Esophagus muscularis mucosa (tissue), 4 donors: Measurements from ENCODE around the gene SYTL2. TPM values are rescaled to one million over a fixed set of nuclear protein-coding genes. Genes with fewer than 3 reads are reported as not detected.
A peak's percentile ranks its signal among the peaks of the same experiment; 100 is the strongest.

ENCODE experiments used
- DNase-seq: peaks from one replicate; pipeline ENCODE4 v3.0.0-alpha.2; 2017; ENCODE audit errors: extremely low spot score
- H3K27ac ChIP-seq, 4 donors: fragments of 200-600 bp; sonication (generic); replicated peaks in 1 of 4; 1 replicate in 3 of 4; 2 replicates in 1 of 4; pipeline ENCODE4 v1.5.1; 2016 to 2019; ENCODE audit warnings: mild to moderate bottlenecking in 1 of 4
- H3K27me3 ChIP-seq, 4 donors: fragments of 200-600 bp; sonication (generic); one replicate each; pipeline versions ENCODE4 v1.5.1 to v1.6.0; 2016 to 2019
- H3K36me3 ChIP-seq, 4 donors: fragments of 200-600 bp; sonication (generic); one replicate each; pipeline ENCODE4 v1.5.1; 2016 to 2019
- H3K4me1 ChIP-seq, 4 donors: fragments of 200-600 bp; sonication (generic); one replicate each; pipeline ENCODE4 v1.5.1; 2016 to 2019
- H3K4me3 ChIP-seq, 4 donors: fragments of 200-600 bp; sonication (generic); 1 replicate in 2 of 4; 2 replicates in 2 of 4; pipeline ENCODE4 v1.5.1; 2016 to 2019; ENCODE audit warnings: mild to moderate bottlenecking in 4 of 4, moderate library complexity in 1 of 4
- H3K9me3 ChIP-seq, 4 donors: fragments of 200-600 bp; sonication (generic); 1 replicate in 3 of 4; 2 replicates in 1 of 4; pipeline ENCODE4 v1.5.1; 2016 to 2019
- CTCF ChIP-seq, 3 experiments: fragments of 200-600 bp in 2 of 3; fragments of 450-650 bp in 1 of 3; sonication (generic) in 2 of 3; IDR thresholded peaks; one replicate each; pipeline ENCODE4 v1.5.1; 2017 to 2019; ENCODE audit warnings: antibody characterized with exemption in 3 of 3, mild to moderate bottlenecking in 2 of 3, moderate library complexity in 1 of 3
- EP300 ChIP-seq: sonication (generic); formaldehyde crosslinking; IDR thresholded peaks from one replicate; pipeline ENCODE4 v1.6.1; 2017; ENCODE audit warnings: antibody characterized with exemption
- POLR2A ChIP-seq: fragments of 450-650 bp; IDR thresholded peaks from one replicate; pipeline ENCODE4 v1.6.1; 2017; ENCODE audit warnings: antibody characterized with exemption, moderate library complexity, mild to moderate bottlenecking, low read depth
- POLR2AphosphoS5 ChIP-seq, 2 donors: sonication (generic); formaldehyde crosslinking; IDR thresholded peaks; one replicate each; pipeline ENCODE4 v1.6.1; 2017; ENCODE audit warnings: antibody characterized with exemption in 2 of 2
- WGBS: methylation state at CpG from one replicate; pipeline ENCODE4 v1.1.5; 2018; 5-methylcytosine and 5-hydroxymethylcytosine counted together
- intact Hi-C: fragments of 100-400 bp; cut with DNase I; formaldehyde crosslinking; loops from one replicate; pipeline ENCODE4 v1.15.1; 2023
- total RNA-seq, 4 donors: library from RNA; depleted of rRNA; stranded (reverse); fragments of >200 nt; gene quantifications; one replicate each; pipeline versions ENCODE4 v1.1.0 to v1.2.1, GENCODE V29; 2016

SYTL2 gene
- total RNA-seq, 4 donors from 2014 or later: 7.1 to 10.4 (median 8.8) TPM

GRCh38 chr11:85718991-85719807, 91.7 kb downstream of the SYTL2 start:
- intact Hi-C loops: no loop called here
- H3K4me3 ChIP-seq: peak overlapping the region; percentile 8 to 30 (median 22)
- no peak for TF ChIP-seq EP300
- no peak for TF ChIP-seq POLR2A
- peak; percentile 10 to 50 for TF ChIP-seq POLR2AphosphoS5 (IDR thresholded peaks at IDR 0.05)
- H3K4me1 ChIP-seq: peaks cover 0 to 10% (median 0%) of the 10 kb centered on the region in 4 donors
- 42% methylated on average over 10 of the region's 10 CpGs for WGBS
- no peak for DNase-seq
- no peaks in the 10 kb centered on the region for H3K36me3 ChIP-seq
- H3K27me3 ChIP-seq: no peaks in the 10 kb centered on the region
- H3K27ac ChIP-seq: peak overlapping the region in 2 of 4 donors; percentile 8 to 41
- no peaks in the 10 kb centered on the region for H3K9me3 ChIP-seq

- Histone ChIP-seq H3K36me3 (no peaks in the 10 kb centered on the region), H3K27me3 (no peaks in the 10 kb centered on the region), H3K27ac (peak overlapping the region in 3 of 4 donors; percentile 8 to 41 (median 10)), H3K4me1 (peaks cover 0 to 10% (median 0%) of the 10 kb centered on the region in 4 donors), H3K4me3 (peak overlapping the region; percentile 8 to 30 (median 22)), H3K9me3 (no peaks in the 10 kb centered on the region)
- TF ChIP-seq EP300 (no peak), POLR2AphosphoS5 (IDR thresholded peaks at IDR 0.05) (no peak), CTCF (IDR thresholded peaks at IDR 0.05) (no peak), POLR2A (no peak)
- intact Hi-C loops: no loop called here
- 71% methylated on average over 7 of the region's 7 CpGs for WGBS
- no peak for DNase-seq
Observed at GRCh38 chr11:85718126-85718943, 92.6 kb downstream of the SYTL2 start.

GRCh38 chr11:85717429-85717828, 93.5 kb downstream of the SYTL2 start:
- no peak overlapping the region for H3K27ac ChIP-seq
- intact Hi-C loops: no loop called here
- no peak overlapping the region for H3K4me3 ChIP-seq
- no peaks in the 10 kb centered on the region for H3K36me3 ChIP-seq
- peaks cover 0 to 10% (median 0%) of the 10 kb centered on the region in 4 donors for H3K4me1 ChIP-seq
- no peaks in the 10 kb centered on the region for H3K27me3 ChIP-seq
- H3K9me3 ChIP-seq: no peaks in the 10 kb centered on the region
- DNase-seq: no peak
- no peak for TF ChIP-seq EP300
- 86% methylated on average over 2 of the region's 2 CpGs for WGBS

- DNase-seq: no peak
- intact Hi-C loops: no loop called here
- WGBS: 86% methylated on average over 3 of the region's 3 CpGs
Observed at GRCh38 chr11:85712953-85713352, 98.0 kb downstream of the SYTL2 start.

GRCh38 chr11:85710917-85711316, 100.0 kb downstream of the SYTL2 start:
- Histone ChIP-seq H3K27ac (no peak overlapping the region), H3K4me3 (no peak overlapping the region), H3K27me3 (no peaks in the 10 kb centered on the region), H3K36me3 (no peaks in the 10 kb centered on the region), H3K9me3 (no peaks in the 10 kb centered on the region), H3K4me1 (no peaks in the 10 kb centered on the region)
- intact Hi-C loops: no loop called here
- TF ChIP-seq POLR2AphosphoS5 (IDR thresholded peaks at IDR 0.05): no peak
- no peak for TF ChIP-seq CTCF (IDR thresholded peaks at IDR 0.05)
- TF ChIP-seq EP300: no peak
- no peak for TF ChIP-seq POLR2A
- WGBS: 58% methylated on average over 5 of the region's 5 CpGs
- DNase-seq: no peak

More at GRCh38 chr11:85712953-85713352, 98.0 kb downstream of the SYTL2 start:
- Histone ChIP-seq H3K4me1 (no peaks in the 10 kb centered on the region), H3K9me3 (no peaks in the 10 kb centered on the region), H3K27me3 (no peaks in the 10 kb centered on the region), H3K36me3 (no peaks in the 10 kb centered on the region), H3K27ac (no peak overlapping the region), H3K4me3 (no peak overlapping the region)
- TF ChIP-seq CTCF (IDR thresholded peaks at IDR 0.05) (no peak), POLR2A (no peak), POLR2AphosphoS5 (IDR thresholded peaks at IDR 0.05) (no peak), EP300 (no peak)
